Fibroblast of skin of scalp (primary cell): Measurements from ENCODE around the gene C6orf118. TPM values are rescaled to one million over a fixed set of nuclear protein-coding genes. Genes with fewer than 3 reads are reported as not detected.

Source experiments
- DNase-seq: peaks from one replicate; pipeline ENCODE4 v3.0.0-alpha.2; 2013
- polyA plus RNA-seq, 2 experiments: library from polyadenylated mRNA; unstranded; fragments of 120-200 nt; gene quantifications; one replicate each; pipeline ENCODE4 v1.2.1, GENCODE V29; 2013; ENCODE audit not compliant: insufficient read length in 2 of 2

C6orf118 gene
- not detected for polyA plus RNA-seq (2013, experiment 1 of 2; ENCODE audit: insufficient read length)
- not detected for polyA plus RNA-seq (2013, experiment 2 of 2; ENCODE audit: insufficient read length)

GRCh38 chr6:165308926-165309731 is at the start of gene C6orf118:
C6orf118 (minus strand) TSS chr6:165309605; CDS start chr6:165309586, 19 bp downstream.
- DNase-seq: peak; percentile 66

GRCh38 chr6:165345700-165346099 is 36.3 kb upstream of the C6orf118 start:
- DNase-seq: no peak

GRCh38 chr6:165340532-165340931 is 31.1 kb upstream of the C6orf118 start:
- DNase-seq: no peak

GRCh38 chr6:165325609-165326008 is 16.2 kb upstream of the C6orf118 start:
- DNase-seq: no peak

- DNase-seq: no peak
These were observed 12.2 kb upstream of the C6orf118 start for GRCh38 chr6:165321555-165322145.

GRCh38 chr6:165321150-165321549 is 11.7 kb upstream of the C6orf118 start:
- DNase-seq: no peak

- DNase-seq: no peak
These were observed 8.3 kb upstream of the C6orf118 start for GRCh38 chr6:165317723-165318122.

- no peak for DNase-seq
These were observed 2.5 kb downstream of the C6orf118 start for GRCh38 chr6:165306955-165307354.

- no peak for DNase-seq
These were observed 7.8 kb downstream of the C6orf118 start for GRCh38 chr6:165301372-165302246.

- no peak for DNase-seq
These were observed 8.9 kb downstream of the C6orf118 start for GRCh38 chr6:165300422-165300936.

- no peak for DNase-seq
These were observed 10.5 kb downstream of the C6orf118 start for GRCh38 chr6:165298875-165299274.

GRCh38 chr6:165298402-165298801 is 11.0 kb downstream of the C6orf118 start:
- no peak for DNase-seq

GRCh38 chr6:165292657-165293056 is 16.7 kb downstream of the C6orf118 start:
- DNase-seq: no peak

- DNase-seq: no peak
These were observed 34.8 kb downstream of the C6orf118 start for GRCh38 chr6:165274611-165275010.

GRCh38 chr6:165272585-165272984 is 36.8 kb downstream of the C6orf118 start:
- DNase-seq: no peak

GRCh38 chr6:165268987-165269386 is 40.4 kb downstream of the C6orf118 start:
- DNase-seq: no peak

GRCh38 chr6:165266621-165267020 is 42.8 kb downstream of the C6orf118 start:
- DNase-seq: no peak

GRCh38 chr6:165266191-165266590 is 43.2 kb downstream of the C6orf118 start:
- DNase-seq: no peak

GRCh38 chr6:165260462-165260861 is 48.9 kb downstream of the C6orf118 start:
- no peak for DNase-seq

- DNase-seq: no peak
These were observed 59.6 kb downstream of the C6orf118 start for GRCh38 chr6:165249808-165250207.

GRCh38 chr6:165245701-165246100 is 63.7 kb downstream of the C6orf118 start:
- peak; percentile 31 for DNase-seq

GRCh38 chr6:165245287-165245686 is 64.1 kb downstream of the C6orf118 start:
- peak; percentile 31 for DNase-seq
